ENCODE results near the gene MAN2B2.

GRCh38 chr4:6538575-6538974, 36.4 kb upstream of the MAN2B2 start:
- TF ChIP-seq ZFP3 (CRISPR knock-in tag; IDR thresholded peaks at IDR 0.05) (no peak), PATZ1 (CRISPR knock-in tag; IDR thresholded peaks at IDR 0.05; ENCODE audit: borderline replicate concordance) (no peak), ZNF70 (CRISPR knock-in tag; IDR thresholded peaks at IDR 0.05) (no peak), GLIS3 (CRISPR knock-in tag; IDR thresholded peaks at IDR 0.05) (no peak), ZNF8 (CRISPR knock-in tag; IDR thresholded peaks at IDR 0.05) (no peak), ARNTL (CRISPR knock-in tag; IDR thresholded peaks at IDR 0.05; ENCODE audit: borderline replicate concordance, low read depth) (no peak)

All from SK-N-SH treated with all-trans-retinoic acid at 6 μM for 48 hours (cell line).